ENCODE data around the gene XRCC3. TPM values are rescaled to one million over a fixed set of nuclear protein-coding genes. Genes with fewer than 3 reads are reported as not detected.

Gene XRCC3
- total RNA-seq, 1 donor from 2014 or later, result 6.9 TPM

DNA sequence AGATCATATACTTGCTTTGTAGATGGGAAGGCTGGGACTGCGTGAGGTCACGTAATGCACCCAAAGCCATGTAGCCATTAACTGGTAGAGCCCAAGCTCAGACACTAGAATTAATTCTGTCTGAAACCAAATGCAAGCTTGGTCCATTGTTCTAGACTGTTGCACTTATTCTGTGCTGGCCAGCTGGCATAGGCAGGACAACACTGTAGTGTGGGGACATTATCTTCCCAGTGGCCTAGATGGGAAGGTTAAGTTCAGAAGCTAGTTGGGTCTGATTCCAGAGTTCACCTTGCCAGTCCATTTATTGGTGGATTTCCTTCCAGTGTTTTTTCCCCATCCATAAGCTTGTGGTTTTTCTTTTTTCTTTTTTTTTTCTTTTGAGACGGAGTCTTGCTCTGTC is 47.1 kb downstream of the XRCC3 start:
- Histone ChIP-seq H3K4me3 (no peak overlapping the region), H3K4me1 (no peaks in the 10 kb centered on the region), H3K36me3 (peaks cover 0 to 82% of the 10 kb centered on the region in 2 donors), H3K9me3 (no peaks in the 10 kb centered on the region), H3K27ac (no peak overlapping the region), H3K27me3 (no peaks in the 10 kb centered on the region)
- TF ChIP-seq POLR2AphosphoS5 (IDR thresholded peaks at IDR 0.05; ENCODE audit: insufficient read depth in 1 of 2, low read depth in 1 of 2), result no peak
- TF ChIP-seq CTCF (IDR thresholded peaks at IDR 0.05), result no peak
- no peak for TF ChIP-seq POLR2A (IDR thresholded peaks at IDR 0.05)
- DNase-seq (ENCODE audit: extremely low spot score in 2 of 2), result no peak
- intact Hi-C loops (cut with DNase I), result no loop called here

- H3K4me1 ChIP-seq, result no peaks in the 10 kb centered on the region
- TF ChIP-seq POLR2AphosphoS5 (IDR thresholded peaks at IDR 0.05; ENCODE audit: insufficient read depth in 1 of 2, low read depth in 1 of 2), result no peak
- TF ChIP-seq POLR2A (IDR thresholded peaks at IDR 0.05), result no peak
- no peak for TF ChIP-seq CTCF (IDR thresholded peaks at IDR 0.05)
- DNase-seq (ENCODE audit: extremely low spot score in 2 of 2), result no peak
- no peak overlapping the region for H3K27ac ChIP-seq
- intact Hi-C loops (cut with DNase I), result no loop called here
- no peaks in the 10 kb centered on the region for H3K27me3 ChIP-seq
- peaks cover 0 to 82% of the 10 kb centered on the region in 2 donors for H3K36me3 ChIP-seq
- no peaks in the 10 kb centered on the region for H3K9me3 ChIP-seq
- no peak overlapping the region for H3K4me3 ChIP-seq
These were observed 47.6 kb downstream of the XRCC3 start for GRCh38 chr14:103667671-103668070.

GRCh38 chr14:103663506-103663905 is 51.7 kb downstream of the XRCC3 start:
- no peaks in the 10 kb centered on the region for H3K27me3 ChIP-seq
- peaks cover 0 to 85% of the 10 kb centered on the region in 2 donors for H3K36me3 ChIP-seq
- H3K27ac ChIP-seq, result no peak overlapping the region
- no peak for DNase-seq (ENCODE audit: extremely low spot score in 2 of 2)
- H3K4me3 ChIP-seq, result no peak overlapping the region
- no peaks in the 10 kb centered on the region for H3K4me1 ChIP-seq
- TF ChIP-seq POLR2A (IDR thresholded peaks at IDR 0.05) (no peak), POLR2AphosphoS5 (IDR thresholded peaks at IDR 0.05; ENCODE audit: insufficient read depth in 1 of 2, low read depth in 1 of 2) (no peak), CTCF (IDR thresholded peaks at IDR 0.05) (no peak)
- no peaks in the 10 kb centered on the region for H3K9me3 ChIP-seq
- intact Hi-C loops (cut with DNase I), result no loop called here

GRCh38 chr14:103662591-103662990 is 52.7 kb downstream of the XRCC3 start:
- Histone ChIP-seq H3K27me3 (no peaks in the 10 kb centered on the region), H3K4me1 (no peaks in the 10 kb centered on the region), H3K4me3 (no peak overlapping the region), H3K9me3 (no peaks in the 10 kb centered on the region), H3K27ac (no peak overlapping the region), H3K36me3 (peaks cover 0 to 86% of the 10 kb centered on the region in 2 donors)
- no peak for DNase-seq (ENCODE audit: extremely low spot score in 2 of 2)
- TF ChIP-seq CTCF (IDR thresholded peaks at IDR 0.05) (no peak), POLR2A (IDR thresholded peaks at IDR 0.05) (no peak), POLR2AphosphoS5 (IDR thresholded peaks at IDR 0.05; ENCODE audit: insufficient read depth in 1 of 2, low read depth in 1 of 2) (no peak)
- intact Hi-C loops (cut with DNase I), result no loop called here

- DNase-seq (ENCODE audit: extremely low spot score in 2 of 2), result no peak
- TF ChIP-seq POLR2A (IDR thresholded peaks at IDR 0.05), result no peak
- no peak for TF ChIP-seq CTCF (IDR thresholded peaks at IDR 0.05)
- TF ChIP-seq POLR2AphosphoS5 (IDR thresholded peaks at IDR 0.05; ENCODE audit: insufficient read depth in 1 of 2, low read depth in 1 of 2), result no peak
These were observed 53.2 kb downstream of the XRCC3 start for GRCh38 chr14:103662029-103662428.

More at GRCh38 chr14:103662029-103662428, 53.2 kb downstream of the XRCC3 start:
- Histone ChIP-seq H3K9me3 (no peaks in the 10 kb centered on the region), H3K4me3 (no peak overlapping the region), H3K27ac (no peak overlapping the region), H3K4me1 (no peaks in the 10 kb centered on the region), H3K27me3 (no peaks in the 10 kb centered on the region), H3K36me3 (peaks cover 0 to 85% of the 10 kb centered on the region in 2 donors)
- intact Hi-C loops (cut with DNase I), result no loop called here

All from vagina (tissue), 2 donors.